ENCODE data around the gene PPP1CA.

GRCh38 chr11:67356864-67357561 is 44.6 kb downstream of the PPP1CA start:
- TF ChIP-seq CTCF (conservative IDR thresholded peaks at IDR 0.05 in 1 of 2, IDR thresholded peaks at IDR 0.05 in 1 of 2; ENCODE audit: low read depth in 1 of 2, low read length in 2 of 2) (peak; percentile 96 to 97), EZH2 (IDR thresholded peaks at IDR 0.05; ENCODE audit: low read length, missing control alignments) (no peak)

Data from fibroblast of lung (primary cell).